ENCODE results near the gene DSCAM. TPM values are rescaled to one million over a fixed set of nuclear protein-coding genes. Genes with fewer than 3 reads are reported as not detected.

DSCAM gene
- total and polyA plus RNA-seq, 10 donors = 0.02 to 2.7 (median 2.0) TPM

GRCh38 chr21:40882192-40882915, 35.4 kb upstream of the DSCAM start:
- intact Hi-C loops (cut with DNase I; ENCODE audit: low total_unique reads) = no loop called here

GRCh38 chr21:40881767-40882166, 34.8 kb upstream of the DSCAM start:
- Histone ChIP-seq H3K4me1 (no peaks in the 10 kb centered on the region), H3K36me3 (no peaks in the 10 kb centered on the region), H3K9me3 (peaks cover 0 to 3% (median 0%) of the 10 kb centered on the region in 8 donors), H3K4me3 (no peak overlapping the region), H3K27me3 (replicated peaks in 1 of 7) (no peaks in the 10 kb centered on the region), H3K27ac (no peak overlapping the region)
- intact Hi-C loops (cut with DNase I; ENCODE audit: low total_unique reads) = no loop called here
- no peak for DNase-seq
- TF ChIP-seq POLR2A (IDR thresholded peaks at IDR 0.05) (no peak), CTCF (IDR thresholded peaks at IDR 0.05 in 8 of 11, conservative IDR thresholded peaks at IDR 0.05 in 3 of 11) (no peak), POLR2AphosphoS5 (IDR thresholded peaks at IDR 0.05) (no peak)
- 75 to 91% (median 81%) methylated on average over 2 of the region's 2 CpGs for WGBS, 5 donors

More at GRCh38 chr21:40882192-40882915, 35.4 kb upstream of the DSCAM start:
- H3K4me3 ChIP-seq = no peak overlapping the region
- 83 to 92% (median 86%) methylated on average over 7 of the region's 7 CpGs for WGBS, 5 donors
- H3K27ac ChIP-seq = no peak overlapping the region
- no peaks in the 10 kb centered on the region for H3K36me3 ChIP-seq
- TF ChIP-seq POLR2AphosphoS5 (IDR thresholded peaks at IDR 0.05) = no peak
- no peak for TF ChIP-seq POLR2A (IDR thresholded peaks at IDR 0.05)
- TF ChIP-seq CTCF (IDR thresholded peaks at IDR 0.05 in 8 of 11, conservative IDR thresholded peaks at IDR 0.05 in 3 of 11) = no peak
- H3K9me3 ChIP-seq = peaks cover 0 to 3% (median 0%) of the 10 kb centered on the region in 8 donors
- no peaks in the 10 kb centered on the region for H3K27me3 ChIP-seq (replicated peaks in 1 of 7)
- H3K4me1 ChIP-seq = no peaks in the 10 kb centered on the region
- DNase-seq = no peak

- H3K27me3 ChIP-seq (replicated peaks in 1 of 7) = no peaks in the 10 kb centered on the region
- no peaks in the 10 kb centered on the region for H3K4me1 ChIP-seq
- no peaks in the 10 kb centered on the region for H3K36me3 ChIP-seq
- intact Hi-C loops (cut with DNase I; ENCODE audit: low total_unique reads) = no loop called here
- 88 to 98% (median 93%) methylated on average over 1 of the region's 1 CpG for WGBS, 5 donors
- H3K9me3 ChIP-seq = peaks cover 0 to 58% (median 38%) of the 10 kb centered on the region in 8 donors
- DNase-seq = no peak
- no peak overlapping the region for H3K4me3 ChIP-seq
- no peak overlapping the region for H3K27ac ChIP-seq
- no peak for TF ChIP-seq POLR2AphosphoS5 (IDR thresholded peaks at IDR 0.05)
- TF ChIP-seq POLR2A (IDR thresholded peaks at IDR 0.05) = no peak
- no peak for TF ChIP-seq CTCF (IDR thresholded peaks at IDR 0.05 in 8 of 11, conservative IDR thresholded peaks at IDR 0.05 in 3 of 11)
Observed at GRCh38 chr21:40871099-40871498, 24.1 kb upstream of the DSCAM start.

GRCh38 chr21:40863839-40864238, 16.9 kb upstream of the DSCAM start:
- Histone ChIP-seq H3K27me3 (replicated peaks in 1 of 7) (peaks cover 0 to 4% (median 0%) of the 10 kb centered on the region in 7 donors), H3K4me1 (no peaks in the 10 kb centered on the region), H3K36me3 (no peaks in the 10 kb centered on the region), H3K4me3 (no peak overlapping the region), H3K27ac (no peak overlapping the region), H3K9me3 (peaks cover 0 to 25% (median 4%) of the 10 kb centered on the region in 8 donors)
- no peak for TF ChIP-seq POLR2AphosphoS5 (IDR thresholded peaks at IDR 0.05)
- TF ChIP-seq POLR2A (IDR thresholded peaks at IDR 0.05) = no peak
- TF ChIP-seq CTCF (IDR thresholded peaks at IDR 0.05 in 8 of 11, conservative IDR thresholded peaks at IDR 0.05 in 3 of 11) = no peak
- no peak for DNase-seq
- intact Hi-C loops (cut with DNase I; ENCODE audit: low total_unique reads) = no loop called here
- 82 to 93% (median 87%) methylated on average over 3 to 4 of the region's 4 CpGs for WGBS, 5 donors

All from spleen (tissue), 11 donors.